ENCODE measurements around the gene TNNC1.

Gene TNNC1

DNA sequence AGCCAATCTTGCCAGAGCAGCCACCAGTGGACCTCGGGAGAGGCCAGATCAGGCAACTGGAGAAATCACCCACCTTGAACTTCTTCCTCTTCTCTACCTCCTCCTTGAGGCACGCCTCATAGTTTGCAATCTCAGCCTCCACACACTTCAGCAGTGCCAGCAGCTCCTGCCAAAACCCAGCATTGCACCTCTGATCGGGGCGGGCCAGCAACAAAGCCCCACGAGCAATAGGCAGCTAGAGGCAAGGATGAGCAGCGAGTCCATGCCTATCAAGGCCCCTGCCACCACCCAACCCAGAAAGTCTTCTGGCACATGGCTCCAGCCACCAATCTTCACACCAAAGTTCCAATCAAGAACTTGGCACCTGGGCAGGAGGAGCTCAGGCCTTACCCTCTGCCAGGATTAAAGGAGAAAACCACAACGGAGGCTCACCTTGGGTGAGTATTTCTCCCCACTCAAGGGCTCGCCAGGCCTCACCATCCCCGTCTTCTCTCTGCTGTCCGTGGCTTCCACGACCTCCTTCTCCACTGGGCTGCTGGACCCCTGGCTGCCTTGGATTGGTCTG is 51.1 kb downstream of the TNNC1 start:
- DNase-seq (ENCODE audit: low spot score in 2 of 2) (no peak), ATAC-seq (ENCODE audit: low read depth) (no peak)
- Mint-ChIP-seq H3K27me3 (no peaks in the 10 kb centered on the region), H3K4me3 (no peak overlapping the region), H3K4me1 (peaks cover 2% of the 10 kb centered on the region), H3K9me3 (no peaks in the 10 kb centered on the region), H3K27ac (no peak overlapping the region), H3K36me3 (peaks cover 21% of the 10 kb centered on the region)

DNA sequence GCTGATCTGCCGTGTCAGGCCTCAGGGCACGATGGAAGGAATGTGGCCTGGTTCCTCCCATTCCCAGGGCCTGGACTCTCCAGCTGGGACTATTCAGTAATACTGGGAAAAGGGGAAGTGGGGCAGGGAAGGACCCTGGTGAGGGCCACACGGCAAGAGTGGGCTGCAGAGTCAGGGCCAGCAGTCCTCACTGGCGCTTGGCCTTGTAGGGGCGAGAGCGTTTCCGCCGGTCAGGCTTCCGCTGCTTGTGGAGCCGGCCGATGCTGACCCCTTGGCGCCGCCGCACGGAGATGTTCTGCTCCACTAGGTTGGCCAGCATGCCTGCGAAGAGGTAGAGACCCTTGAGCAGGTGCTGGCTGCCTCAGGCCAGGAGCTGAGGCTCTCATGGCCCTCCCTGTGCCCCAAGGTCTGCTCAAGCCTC is 51.7 kb downstream of the TNNC1 start:
- H3K36me3 Mint-ChIP-seq = peaks cover 21% of the 10 kb centered on the region
- H3K4me1 Mint-ChIP-seq = peaks cover 2% of the 10 kb centered on the region
- H3K9me3 Mint-ChIP-seq = no peaks in the 10 kb centered on the region
- H3K27me3 Mint-ChIP-seq = no peaks in the 10 kb centered on the region
- no peak overlapping the region for H3K4me3 Mint-ChIP-seq
- H3K27ac Mint-ChIP-seq = no peak overlapping the region
- no peak for DNase-seq (ENCODE audit: low spot score in 2 of 2)
- no peak for ATAC-seq (ENCODE audit: low read depth)

DNA sequence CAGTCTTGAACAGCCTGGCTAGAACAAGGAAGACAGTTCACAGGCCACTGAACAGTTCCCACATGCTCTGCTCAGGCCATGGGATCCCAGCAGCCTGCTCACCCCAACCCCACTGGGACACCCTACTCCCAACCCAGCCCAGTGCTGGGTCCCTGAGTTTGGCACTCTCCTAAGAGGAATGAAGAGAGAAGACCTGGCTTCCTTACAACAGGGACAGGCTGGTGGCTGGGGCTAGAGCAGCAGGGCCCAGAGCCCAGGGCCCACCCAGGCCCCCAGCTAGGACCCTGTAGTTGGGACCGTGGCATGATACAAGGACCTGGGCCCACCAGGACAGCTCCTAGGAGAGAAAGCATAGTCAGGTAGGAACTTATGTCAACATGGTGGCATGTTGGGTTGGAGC is 52.3 kb downstream of the TNNC1 start:
- Mint-ChIP-seq H3K4me3 (no peak overlapping the region), H3K9me3 (no peaks in the 10 kb centered on the region)

More for the DNA sequence above, 52.3 kb downstream of the TNNC1 start:
- ATAC-seq (ENCODE audit: low read depth) (no peak), DNase-seq (ENCODE audit: low spot score in 2 of 2) (no peak)
- Mint-ChIP-seq H3K4me1 (peaks cover 2% of the 10 kb centered on the region), H3K36me3 (peaks cover 19% of the 10 kb centered on the region), H3K27ac (no peak overlapping the region), H3K27me3 (no peaks in the 10 kb centered on the region)
